ENCODE results near the gene BYSL.

GRCh38 chr6:41967312-41968287, 46.3 kb downstream of the BYSL start:
- TF ChIP-seq POLR2A (IDR thresholded peaks at IDR 0.05) (no peak), CTCF (IDR thresholded peaks at IDR 0.05) (no peak)

All from esophagus squamous epithelium (tissue), 4 donors.